OCI-LY1 (cell line): Measurements from ENCODE around the gene CYP2F1.
"Not testable (repeated sequence)": the region's sequence is repeated elsewhere in the genome, so short reads cannot be mapped to it uniquely, and the experiment has no call there.

ENCODE experiments used
- H2AFZ ChIP-seq: fragments of 200-600 bp; sonication (generic), shearing (Covaris generic); 2 replicates; pipeline ENCODE4 v1.6.0; 2014; ENCODE audit warnings: antibody characterized with exemption, mild to moderate bottlenecking, low read length
- H3F3A ChIP-seq: fragments of 200-600 bp; sonication (generic), shearing (Covaris generic); 2 replicates; pipeline ENCODE4 v1.6.0; 2014; ENCODE audit warnings: mild to moderate bottlenecking, antibody characterized with exemption, low read length, moderate library complexity; ENCODE audit not compliant: insufficient read depth
- H3K27ac ChIP-seq: fragments of 200-600 bp; sonication (generic); 2 replicates; pipeline ENCODE4 v1.5.1; 2014; ENCODE audit warnings: low read length, mixed run types, mild to moderate bottlenecking, low read depth; ENCODE audit not compliant: poor library complexity, severe bottlenecking
- H3K27me3 ChIP-seq: fragments of 200-600 bp; sonication (generic); 2 replicates; pipeline ENCODE4 v1.6.0; 2014; ENCODE audit warnings: antibody characterized with exemption, mild to moderate bottlenecking, low read length, moderate library complexity; ENCODE audit not compliant: insufficient read depth
- H3K36me3 ChIP-seq: fragments of 200-600 bp; sonication (generic); 2 replicates; pipeline ENCODE4 v1.6.1; 2014; ENCODE audit warnings: mild to moderate bottlenecking, antibody characterized with exemption, low read length, moderate library complexity, mixed read lengths; ENCODE audit not compliant: insufficient read depth
- H3K4me1 ChIP-seq: fragments of 200-600 bp; sonication (generic); 2 replicates; pipeline ENCODE4 v1.5.1; 2014; ENCODE audit warnings: mild to moderate bottlenecking, low read length, moderate library complexity; ENCODE audit not compliant: insufficient read depth, severe bottlenecking
- H3K4me2 ChIP-seq: fragments of 200-600 bp; sonication (generic), shearing (Covaris generic); 2 replicates; pipeline ENCODE4 v1.6.1; 2014; ENCODE audit warnings: low read length
- H3K4me3 ChIP-seq: fragments of 200-600 bp; sonication (generic); 2 replicates; pipeline ENCODE4 v1.5.1; 2014; ENCODE audit warnings: low read length, low read depth, mild to moderate bottlenecking, mixed read lengths; ENCODE audit not compliant: poor library complexity, severe bottlenecking
- H3K79me2 ChIP-seq: fragments of 200-600 bp; shearing (Covaris generic); 2 replicates; pipeline ENCODE4 v1.6.1; 2016; ENCODE audit warnings: mixed run types, low read length, mixed read lengths; ENCODE audit not compliant: insufficient read depth
- H3K9ac ChIP-seq: fragments of 200-600 bp; sonication (generic), shearing (Covaris generic); 2 replicates; pipeline ENCODE4 v1.6.1; 2014; ENCODE audit warnings: mild to moderate bottlenecking, low read length, mixed read lengths
- H3K9me2 ChIP-seq: fragments of 200-600 bp; sonication (generic), shearing (Covaris generic); 2 replicates; pipeline ENCODE4 v1.6.1; 2014; ENCODE audit warnings: low read depth, mild to moderate bottlenecking, low read length, mixed read lengths
- H3K9me3 ChIP-seq: fragments of 200-600 bp; shearing (Covaris generic); 2 replicates; pipeline ENCODE4 v1.6.1; 2014; ENCODE audit warnings: low read length, mixed read lengths
- H4K20me1 ChIP-seq: fragments of 200-600 bp; sonication (generic), shearing (Covaris generic); 2 replicates; pipeline ENCODE4 v1.6.0; 2016; ENCODE audit warnings: mild to moderate bottlenecking, low read length; ENCODE audit not compliant: insufficient read depth
- EZH2 ChIP-seq: fragments of 200-600 bp; sonication (generic), shearing (Covaris generic); IDR thresholded peaks from 2 replicates; pipeline ENCODE4 v1.8.0; 2017; ENCODE audit warnings: borderline replicate concordance, mixed run types, mild to moderate bottlenecking, antibody characterized with exemption, low read length, moderate library complexity, mixed read lengths
- TF ChIP-seq, protein P1 (sequence below): fragments of 200-600 bp; sonication (generic), shearing (Covaris generic); IDR thresholded peaks from 2 replicates; pipeline ENCODE4 v1.5.1; 2017; ENCODE audit warnings: mild to moderate bottlenecking, antibody characterized with exemption, low read length, moderate library complexity, mixed read lengths

The CYP2F1 gene

DNA sequence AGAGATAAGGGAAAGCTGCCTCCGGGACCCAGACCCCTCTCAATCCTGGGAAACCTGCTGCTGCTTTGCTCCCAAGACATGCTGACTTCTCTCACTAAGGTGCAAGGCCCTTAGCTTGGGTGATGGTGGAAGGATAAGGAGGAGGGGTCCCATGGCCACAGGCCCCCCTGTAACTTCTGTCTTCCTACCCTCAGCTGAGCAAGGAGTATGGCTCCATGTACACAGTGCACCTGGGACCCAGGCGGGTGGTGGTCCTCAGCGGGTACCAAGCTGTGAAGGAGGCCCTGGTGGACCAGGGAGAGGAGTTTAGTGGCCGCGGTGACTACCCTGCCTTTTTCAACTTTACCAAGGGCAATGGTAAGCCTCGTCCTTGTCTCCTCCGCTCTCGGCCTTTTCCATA is 2.0 kb downstream of the CYP2F1 start:
- Histone ChIP-seq H3K9me3 (no peaks in the 10 kb centered on the region), H3K79me2 (no peaks in the 10 kb centered on the region), H3K27me3 (no peaks in the 10 kb centered on the region; the same call in 1 of the 2 replicates), H3K27ac (no peak overlapping the region), H3K36me3 (no peaks in the 10 kb centered on the region), H4K20me1 (no peaks in the 10 kb centered on the region), H3K4me1 (no peaks in the 10 kb centered on the region), H3K4me3 (no peak overlapping the region), H3K4me2 (no peak overlapping the region), H3F3A (no peaks in the 10 kb centered on the region), H3K9ac (no peak overlapping the region), H2AFZ (no peak overlapping the region), H3K9me2 (no peaks in the 10 kb centered on the region)
- no peak for TF ChIP-seq EZH2
- TF ChIP-seq, protein P1, sequence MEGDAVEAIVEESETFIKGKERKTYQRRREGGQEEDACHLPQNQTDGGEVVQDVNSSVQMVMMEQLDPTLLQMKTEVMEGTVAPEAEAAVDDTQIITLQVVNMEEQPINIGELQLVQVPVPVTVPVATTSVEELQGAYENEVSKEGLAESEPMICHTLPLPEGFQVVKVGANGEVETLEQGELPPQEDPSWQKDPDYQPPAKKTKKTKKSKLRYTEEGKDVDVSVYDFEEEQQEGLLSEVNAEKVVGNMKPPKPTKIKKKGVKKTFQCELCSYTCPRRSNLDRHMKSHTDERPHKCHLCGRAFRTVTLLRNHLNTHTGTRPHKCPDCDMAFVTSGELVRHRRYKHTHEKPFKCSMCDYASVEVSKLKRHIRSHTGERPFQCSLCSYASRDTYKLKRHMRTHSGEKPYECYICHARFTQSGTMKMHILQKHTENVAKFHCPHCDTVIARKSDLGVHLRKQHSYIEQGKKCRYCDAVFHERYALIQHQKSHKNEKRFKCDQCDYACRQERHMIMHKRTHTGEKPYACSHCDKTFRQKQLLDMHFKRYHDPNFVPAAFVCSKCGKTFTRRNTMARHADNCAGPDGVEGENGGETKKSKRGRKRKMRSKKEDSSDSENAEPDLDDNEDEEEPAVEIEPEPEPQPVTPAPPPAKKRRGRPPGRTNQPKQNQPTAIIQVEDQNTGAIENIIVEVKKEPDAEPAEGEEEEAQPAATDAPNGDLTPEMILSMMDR, result no peak

DNA sequence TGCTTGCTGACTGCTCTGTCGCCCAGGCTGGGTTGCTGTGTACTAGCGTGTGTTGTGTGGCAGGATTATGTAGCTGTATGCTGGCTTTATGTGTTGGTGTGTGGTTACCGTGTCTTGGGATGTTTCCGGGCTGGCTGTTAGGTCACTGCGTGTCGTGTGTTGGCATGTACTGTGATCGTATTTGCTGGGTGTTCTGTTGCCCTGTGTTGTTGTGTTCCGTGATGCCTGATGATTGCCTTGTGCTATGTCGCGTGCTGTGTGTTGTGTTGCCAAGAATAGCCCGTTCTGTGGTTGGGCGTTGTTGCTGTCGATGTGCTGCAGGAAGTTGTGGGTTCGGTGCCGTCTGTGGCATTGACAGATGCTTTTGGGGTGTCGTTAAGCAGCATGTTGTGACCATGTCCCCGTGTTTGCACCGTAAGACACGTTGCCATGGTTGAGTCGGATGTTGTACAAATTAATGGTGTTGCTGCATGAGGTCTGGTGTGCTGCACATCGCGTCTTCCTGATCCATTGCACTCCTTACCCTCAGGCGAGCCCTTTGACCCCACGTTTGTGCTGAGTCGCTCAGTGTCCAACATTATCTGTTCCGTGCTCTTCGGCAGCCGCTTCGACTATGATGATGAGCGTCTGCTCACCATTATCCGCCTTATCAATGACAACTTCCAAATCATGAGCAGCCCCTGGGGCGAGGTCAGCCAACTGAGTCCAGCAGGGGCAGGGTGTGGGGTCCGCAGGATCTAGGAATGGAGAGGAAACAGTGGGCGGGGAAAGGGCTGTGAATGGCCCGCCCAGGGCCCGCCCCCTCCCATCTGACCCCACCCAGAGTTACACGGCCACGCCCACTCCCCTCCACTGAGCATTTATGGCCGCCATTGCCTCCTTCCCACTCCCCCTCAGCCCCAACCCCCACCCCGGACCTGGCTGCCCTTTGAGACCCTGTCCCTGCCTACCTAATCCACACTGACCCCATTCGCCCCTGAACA is 7.0 kb downstream of the CYP2F1 start:
- not testable (repeated sequence) for H3K9me3 ChIP-seq, H3K9me2 ChIP-seq, H3F3A ChIP-seq, H3K79me2 ChIP-seq, H3K4me3 ChIP-seq, H3K27ac ChIP-seq, H3K36me3 ChIP-seq, H3K4me2 ChIP-seq, H3K4me1 ChIP-seq, H4K20me1 ChIP-seq, H3K9ac ChIP-seq, H3K27me3 ChIP-seq, H2AFZ ChIP-seq

DNA sequence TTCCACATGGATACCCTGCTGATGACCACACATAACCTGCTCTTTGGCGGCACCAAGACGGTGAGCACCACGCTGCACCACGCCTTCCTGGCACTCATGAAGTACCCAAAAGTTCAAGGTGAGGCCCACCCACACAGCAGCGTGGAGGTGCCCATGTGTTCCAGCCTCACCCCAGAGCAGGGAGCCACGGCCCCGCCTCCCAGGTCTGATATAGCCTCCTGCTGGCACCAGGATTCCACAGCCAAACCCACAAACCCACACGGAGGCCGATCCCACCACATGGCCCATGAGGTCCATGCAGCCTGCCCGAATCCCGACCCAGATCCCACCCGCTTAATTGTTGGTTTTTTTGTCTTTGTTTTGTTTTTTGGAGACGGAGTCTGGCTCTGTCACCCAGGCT is 8.6 kb downstream of the CYP2F1 start:
- not testable (repeated sequence) for H3F3A ChIP-seq, H3K4me2 ChIP-seq, H3K9me3 ChIP-seq, H3K4me1 ChIP-seq, H3K79me2 ChIP-seq, H2AFZ ChIP-seq, H3K4me3 ChIP-seq, H3K36me3 ChIP-seq, H3K27me3 ChIP-seq, H4K20me1 ChIP-seq, H3K9me2 ChIP-seq, H3K27ac ChIP-seq, H3K9ac ChIP-seq

DNA sequence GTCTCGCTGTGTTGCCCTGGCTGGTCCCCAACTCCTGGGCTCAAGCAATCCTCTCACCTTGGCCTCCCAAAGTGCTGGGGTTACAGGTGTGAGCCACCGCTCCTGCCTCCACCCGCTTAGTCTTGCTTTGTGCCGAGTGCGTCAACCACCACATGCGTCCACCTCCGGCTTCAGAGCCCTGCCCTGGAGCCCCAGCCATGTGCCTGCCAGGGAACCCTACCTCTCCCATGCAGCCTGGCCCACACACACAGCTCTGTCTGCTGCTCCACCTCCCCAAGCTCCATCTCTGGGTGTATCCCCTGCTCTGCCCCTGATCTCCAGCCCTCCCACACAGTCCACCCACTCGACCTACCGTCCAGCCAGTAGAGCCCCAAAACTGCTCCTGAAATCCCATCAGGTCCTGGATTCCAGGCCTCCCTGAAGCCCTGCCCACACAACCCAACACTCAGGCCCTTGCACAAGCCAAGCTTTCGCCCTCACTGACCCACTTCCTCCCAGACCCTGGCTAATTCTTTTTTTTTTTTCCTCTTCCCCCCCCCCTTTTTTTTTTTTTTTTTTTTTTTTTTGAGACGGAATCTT is 9.6 kb downstream of the CYP2F1 start:
- no peak overlapping the region for H3K9ac ChIP-seq
- H3K9me2 ChIP-seq, result no peaks in the 10 kb centered on the region
- no peaks in the 10 kb centered on the region for H4K20me1 ChIP-seq
- H3K9me3 ChIP-seq, result no peaks in the 10 kb centered on the region
- no peaks in the 10 kb centered on the region for H3K36me3 ChIP-seq
- no peaks in the 10 kb centered on the region for H3K4me1 ChIP-seq
- no peaks in the 10 kb centered on the region for H3K27me3 ChIP-seq
- H3K79me2 ChIP-seq, result no peaks in the 10 kb centered on the region
- no peak overlapping the region for H3K27ac ChIP-seq
- H3F3A ChIP-seq, result no peaks in the 10 kb centered on the region
- H3K4me2 ChIP-seq, result no peak overlapping the region
- H2AFZ ChIP-seq, result no peak overlapping the region
- TF ChIP-seq, protein P1, result no peak
- TF ChIP-seq EZH2, result no peak
- no peak overlapping the region for H3K4me3 ChIP-seq
